GM18507 (cell line): ENCODE data around the gene GBGT1.
A peak's percentile ranks its signal among the peaks of the same experiment; 100 is the strongest.

Experiments used
- DNase-seq: peaks from one replicate; pipeline ENCODE4 v3.0.0; 2011; ENCODE audit warnings: low read depth; ENCODE audit not compliant: insufficient read length; ENCODE audit errors: extremely low spot score
- FAIRE-seq: peaks from 2 replicates; lab custom pipeline; 2011; peaks lifted over from hg19 to GRCh38; lab: Jason Lieb, UNC

GBGT1 gene

GRCh38 chr9:133167769-133168168 is 4.1 kb upstream of the GBGT1 start:
- FAIRE-seq (no peak), DNase-seq (no peak)

DNA sequence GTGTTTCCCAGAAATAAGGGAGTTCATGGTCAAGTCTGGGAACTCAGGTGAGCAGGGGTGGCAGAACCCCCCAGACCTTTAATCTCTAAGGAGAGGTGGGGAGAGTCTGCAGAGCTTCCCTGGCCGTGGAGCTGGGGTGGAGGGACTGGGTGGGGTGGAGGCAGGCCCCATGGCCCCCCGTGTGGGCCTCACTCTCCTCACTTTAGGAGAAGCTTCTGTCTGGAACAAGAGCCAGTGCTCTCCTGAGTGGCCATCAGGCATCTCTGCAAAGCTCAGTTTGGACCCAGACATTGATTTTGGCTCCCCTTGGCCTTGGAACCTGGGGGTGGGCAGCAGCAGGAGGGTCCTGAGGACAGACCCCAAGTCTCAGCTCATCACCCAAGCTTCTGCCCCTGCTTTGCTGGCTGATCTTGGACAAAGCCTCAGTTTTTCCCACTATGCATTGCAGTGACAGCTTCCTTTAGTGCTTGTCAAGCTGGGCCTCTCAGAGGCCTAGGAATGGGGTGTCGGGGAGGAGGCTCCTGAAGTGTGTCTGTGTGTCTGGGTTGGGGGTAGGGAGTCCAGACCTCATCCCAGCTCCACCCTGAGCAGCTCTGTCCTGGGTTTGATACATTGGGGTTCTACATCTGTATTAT is 3.5 kb upstream of the GBGT1 start:
- DNase-seq = no peak
- FAIRE-seq = no peak

- DNase-seq (no peak), FAIRE-seq (no peak)
These were observed 2.7 kb upstream of the GBGT1 start for GRCh38 chr9:133166392-133166791.

GRCh38 chr9:133165452-133165730 is 1.7 kb upstream of the GBGT1 start:
- no peak for DNase-seq
- no peak for FAIRE-seq

GRCh38 chr9:133164191-133164590 is 477 bp upstream of the GBGT1 start:
- DNase-seq = no peak
- no peak for FAIRE-seq

DNA sequence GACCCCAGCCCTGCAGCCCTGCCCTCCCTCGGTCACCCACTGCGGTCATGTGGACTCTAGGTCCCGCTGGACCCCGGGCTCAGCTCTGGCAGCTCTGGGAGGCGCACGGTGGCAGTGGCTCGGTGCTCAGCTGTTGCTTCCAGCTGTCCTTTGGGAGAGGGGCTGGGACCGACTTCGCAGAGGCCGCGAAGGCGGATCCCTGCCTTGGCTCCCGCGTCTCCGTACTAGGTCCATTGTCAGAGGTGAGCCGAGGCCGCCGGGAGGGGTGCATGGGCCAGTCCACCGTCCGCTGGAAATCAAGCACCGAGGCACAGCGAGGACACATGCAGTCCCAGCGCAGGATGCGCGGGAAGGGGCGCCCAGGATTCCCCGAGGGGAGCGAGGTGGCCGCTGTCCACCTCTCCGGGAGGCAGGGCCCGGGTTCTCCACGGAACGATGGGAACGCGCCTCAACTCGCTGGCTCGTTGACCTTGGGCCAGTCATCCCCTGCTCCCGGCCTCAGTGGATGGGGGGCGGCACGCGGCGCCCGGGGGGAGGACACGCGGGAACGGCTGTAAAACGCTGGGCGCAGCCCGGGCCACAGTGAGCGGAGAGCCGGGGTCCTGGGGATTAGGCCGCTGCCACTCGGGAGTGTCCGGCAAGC is 732 bp downstream of the GBGT1 start:
- FAIRE-seq (no peak), DNase-seq (no peak)

DNA sequence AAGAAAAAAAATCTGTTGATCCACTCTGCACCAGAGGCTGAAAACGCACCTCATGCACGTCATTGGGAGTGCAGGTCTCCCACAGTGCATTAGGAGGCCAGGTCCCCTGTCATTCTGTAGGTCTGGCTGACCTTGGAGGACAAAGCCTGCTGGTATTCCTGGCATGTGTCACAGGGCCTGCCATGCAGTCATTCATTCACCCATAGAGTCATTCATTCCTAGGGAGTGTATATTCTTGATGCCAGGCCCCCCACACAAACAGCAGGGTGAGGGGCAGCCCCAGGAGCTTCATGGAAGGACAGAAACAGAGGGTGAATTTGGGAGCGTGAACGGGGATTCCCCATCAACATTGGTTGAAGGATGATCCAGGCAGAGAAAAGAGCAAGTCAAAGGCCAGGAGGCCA is 2.2 kb downstream of the GBGT1 start:
- FAIRE-seq (no peak), DNase-seq (no peak)

GRCh38 chr9:133160742-133161546 is 2.8 kb downstream of the GBGT1 start:
- FAIRE-seq = peak; percentile 86
- DNase-seq = no peak

DNA sequence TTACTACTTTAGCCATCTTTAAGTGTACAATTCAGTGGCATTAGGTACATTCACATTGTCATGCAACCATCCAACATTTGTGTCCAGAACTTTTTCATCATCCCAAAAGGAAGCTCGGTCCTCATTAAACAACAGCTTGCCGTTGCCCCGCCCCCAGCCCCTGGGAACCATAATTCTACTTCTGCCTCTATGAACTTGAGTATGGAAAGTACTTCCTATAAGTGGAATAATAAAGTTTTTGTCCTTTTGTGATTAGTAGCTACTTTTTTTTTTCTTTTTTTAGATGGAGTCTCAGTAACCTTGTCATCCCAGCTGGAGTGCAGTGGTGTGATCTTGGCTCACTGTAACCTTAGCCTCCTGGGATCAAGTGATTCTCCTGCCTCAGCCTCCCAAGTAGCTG is 5.0 kb downstream of the GBGT1 start:
- FAIRE-seq = no peak
- DNase-seq = no peak

DNA sequence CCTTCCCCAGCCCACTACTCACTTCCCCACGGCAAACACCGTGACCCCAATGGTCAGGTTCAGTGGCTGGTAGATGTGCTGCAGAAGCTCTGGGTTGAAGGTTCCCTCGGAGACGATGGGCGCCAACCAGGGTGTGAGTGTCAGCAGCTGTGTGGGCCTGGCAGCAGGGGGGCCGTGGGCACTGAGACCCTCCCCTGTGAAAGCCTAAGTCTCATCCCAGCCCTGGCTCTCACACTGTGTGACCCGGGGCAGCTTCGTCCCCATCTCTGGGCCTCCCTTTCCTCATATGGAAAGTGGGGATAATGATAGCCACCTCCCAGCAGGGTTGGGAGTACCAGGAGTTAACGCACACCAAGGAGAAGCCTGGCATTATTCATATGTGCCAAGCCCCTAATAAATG is 8.6 kb downstream of the GBGT1 start:
- DNase-seq (no peak), FAIRE-seq (no peak)

DNA sequence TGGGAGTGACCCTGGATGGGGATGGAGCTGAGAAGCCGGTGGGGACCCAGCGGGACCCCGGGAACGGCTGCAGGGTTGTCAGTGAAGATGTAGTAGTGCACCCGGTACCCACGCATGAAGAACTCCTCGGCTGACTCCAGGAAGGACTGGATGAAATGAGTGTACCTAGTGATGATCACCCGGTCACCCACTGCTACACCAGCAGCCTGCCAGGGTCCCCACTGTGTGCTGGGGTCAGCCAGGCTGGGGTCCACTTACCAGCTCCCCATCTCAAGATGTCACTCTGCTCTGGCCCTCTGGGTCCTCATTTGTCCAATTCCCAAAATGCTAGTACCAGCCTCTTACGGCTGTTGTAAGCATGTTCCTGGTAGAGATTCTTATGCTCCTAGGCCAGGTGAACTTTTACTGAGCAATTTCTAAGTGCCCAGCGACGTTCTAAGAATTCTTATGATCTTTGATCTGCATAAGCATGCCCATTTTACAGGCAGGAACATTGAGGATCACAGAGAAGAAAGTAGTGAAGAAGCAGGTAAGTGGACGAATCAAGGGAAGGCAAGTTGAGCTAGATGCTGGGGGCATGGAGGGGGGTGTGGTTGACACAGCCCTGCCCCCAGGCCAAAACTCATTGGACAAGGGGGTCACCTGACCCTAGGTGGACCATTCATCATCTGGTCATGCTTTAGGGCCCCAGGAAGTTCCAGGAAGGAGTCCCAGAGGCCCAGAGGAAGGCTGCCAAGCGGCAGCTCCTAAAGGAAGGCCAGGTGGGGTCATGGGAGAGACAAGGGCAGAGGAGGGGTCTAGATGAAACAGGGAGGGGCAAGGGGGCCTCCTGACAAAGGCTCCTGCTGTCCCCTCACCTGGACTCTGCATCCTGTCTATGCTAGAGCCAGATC is 9.4 kb downstream of the GBGT1 start:
- FAIRE-seq (no peak), DNase-seq (no peak)

GRCh38 chr9:133153227-133154096 is 10.3 kb downstream of the GBGT1 start:
- FAIRE-seq = no peak
- no peak for DNase-seq

DNA sequence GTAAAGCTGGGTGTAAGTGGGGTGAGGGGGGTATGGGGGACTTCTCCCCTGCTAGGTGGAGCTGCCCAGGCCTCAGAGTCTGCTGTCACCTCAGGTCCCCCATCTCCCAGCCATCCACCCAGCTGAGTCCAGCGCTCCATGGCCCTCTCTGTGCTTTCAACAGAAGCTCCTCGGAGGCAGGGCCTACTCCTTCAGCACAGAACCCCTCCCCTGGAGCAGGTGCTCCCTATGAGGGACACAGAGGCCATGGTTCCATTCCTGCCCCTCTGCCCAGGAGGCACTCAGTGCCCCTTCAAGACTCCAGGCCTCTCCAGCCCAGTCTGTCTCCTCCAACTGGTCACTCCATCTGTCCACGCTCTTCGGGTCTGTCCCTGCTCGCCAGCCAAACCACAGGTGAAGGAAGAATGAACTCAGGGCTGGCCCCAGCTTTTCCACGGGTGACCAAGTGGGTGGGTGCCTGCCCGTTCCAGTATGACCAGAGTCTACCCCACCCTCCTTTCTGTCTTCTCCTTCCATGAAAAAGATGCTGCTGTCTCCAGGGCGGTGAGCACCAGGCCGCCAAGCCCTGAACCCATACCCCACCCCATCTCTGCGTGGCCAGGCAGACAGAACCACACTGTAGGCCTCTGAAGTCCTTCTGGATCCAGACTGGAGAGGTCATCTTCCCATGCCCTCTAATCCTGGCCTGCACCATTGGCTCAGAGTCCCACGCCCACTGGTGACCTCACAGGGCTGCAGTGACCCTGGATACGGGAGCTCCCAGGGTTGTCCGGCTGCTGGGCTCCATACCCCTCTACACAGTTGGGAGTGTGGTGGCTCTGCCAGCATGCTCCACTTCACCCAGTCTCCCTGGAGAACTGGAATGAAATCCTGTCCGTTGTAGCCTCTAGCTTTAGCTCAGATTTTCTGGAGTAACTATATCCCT is 11.9 kb downstream of the GBGT1 start:
- no peak for FAIRE-seq
- no peak for DNase-seq

GRCh38 chr9:133151041-133151440 is 12.7 kb downstream of the GBGT1 start:
- FAIRE-seq = no peak
- DNase-seq = no peak

DNA sequence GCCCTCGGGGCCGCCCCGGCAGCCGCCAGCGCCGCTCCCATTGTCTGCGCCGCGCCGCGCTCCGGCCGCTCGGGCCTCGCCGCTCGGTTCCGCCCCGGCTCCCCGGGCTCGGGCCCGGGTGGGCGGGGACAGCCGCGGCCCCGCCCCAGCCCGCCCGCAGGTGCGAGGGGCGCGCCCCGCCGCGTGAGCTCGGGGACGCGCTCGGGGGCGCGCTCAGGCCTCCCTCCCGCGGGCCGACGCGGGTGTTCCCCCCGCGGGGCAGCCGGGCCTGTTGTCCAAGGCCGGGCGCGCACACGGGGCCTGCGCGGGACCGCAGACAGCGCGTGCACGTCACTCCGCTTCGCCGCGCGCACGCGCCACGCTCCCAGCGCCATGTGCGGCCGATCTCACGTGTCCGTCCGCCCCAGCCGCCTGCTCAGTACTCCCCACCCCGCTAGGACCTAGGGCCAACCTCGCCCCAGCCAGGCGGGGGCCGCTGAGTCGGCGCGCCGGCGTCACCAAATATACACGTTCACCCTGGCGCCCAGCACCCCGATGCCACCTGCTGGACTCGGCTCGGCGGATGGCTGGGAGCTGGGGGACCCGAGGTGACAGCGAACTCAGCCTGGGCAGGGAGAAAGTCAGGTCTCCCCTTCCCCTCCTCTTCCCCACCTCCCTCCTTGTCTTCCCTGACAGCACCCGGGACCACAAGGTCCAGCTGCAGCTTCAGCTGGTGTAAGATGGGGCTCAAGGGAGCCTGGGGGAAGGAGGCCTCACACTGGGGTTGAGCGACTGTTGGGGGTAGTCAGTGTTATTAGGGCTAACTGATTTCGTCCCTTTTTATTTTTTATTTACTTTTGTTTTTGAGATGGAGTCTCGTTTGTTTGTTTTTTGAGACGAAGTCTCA is 14.3 kb downstream of the GBGT1 start:
- FAIRE-seq (peak; percentile 96), DNase-seq (peak; percentile 95)

DNA sequence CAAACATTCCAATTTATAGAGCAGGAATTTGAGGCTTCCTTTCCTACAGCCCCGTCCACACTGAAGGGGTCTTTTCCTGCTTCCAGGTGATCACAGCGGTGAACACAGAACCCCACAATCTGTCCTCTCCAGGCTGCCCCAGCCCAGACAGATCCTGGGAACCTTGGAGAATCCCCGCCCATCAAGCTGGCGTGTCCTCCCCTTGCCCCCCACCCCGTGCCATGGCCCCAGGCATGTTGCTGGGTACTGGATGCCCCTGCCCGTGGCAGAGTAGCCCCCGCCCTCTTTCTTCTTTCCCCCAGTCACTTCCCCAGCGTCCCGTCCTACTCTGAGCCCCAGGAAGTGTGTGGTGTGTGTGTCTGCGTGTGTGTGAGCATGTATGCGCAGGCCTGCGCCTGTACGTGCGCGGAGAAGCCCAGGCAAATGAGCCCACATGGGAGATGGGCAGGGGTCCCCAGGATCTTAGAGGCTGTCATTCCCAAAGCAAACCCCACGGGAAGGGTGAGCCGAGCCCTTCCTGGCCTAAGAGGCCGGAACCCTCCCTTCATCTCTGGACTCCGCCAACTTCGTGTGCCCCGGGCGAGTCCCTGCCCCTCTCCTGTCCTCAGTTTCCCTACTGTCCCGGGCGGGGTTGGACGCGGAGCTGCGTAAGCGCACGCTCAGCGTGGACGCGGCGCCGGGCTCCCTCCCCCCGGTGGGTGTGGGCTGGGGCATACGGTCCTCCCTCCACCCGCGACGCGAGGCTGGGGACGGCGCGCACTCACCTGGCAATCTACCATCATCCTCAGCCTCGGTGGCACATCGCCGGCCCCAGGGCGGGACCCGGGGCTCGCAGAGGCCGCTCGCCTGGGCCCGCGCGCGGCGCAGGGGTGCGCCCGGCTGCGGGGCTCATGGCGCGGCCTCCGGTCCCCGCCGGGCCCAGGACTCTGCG is 15.2 kb downstream of the GBGT1 start:
- FAIRE-seq = peak; percentile 60
- no peak for DNase-seq
